ENCODE results near the gene CYP2C8. TPM values are rescaled to one million over a fixed set of nuclear protein-coding genes. Genes with fewer than 3 reads are reported as not detected.

Gene CYP2C8
- total and polyA plus RNA-seq, 2 donors (not counting 3 experiments of a cell fraction or from before 2014, with no cell fraction given) = 0.06 TPM; not detected in 1

GRCh38 chr10:95049919-95050318 lies 19.4 kb downstream of the CYP2C8 start:
- no peak for FAIRE-seq

More at GRCh38 chr10:95049919-95050318, 19.4 kb downstream of the CYP2C8 start:
- no peak overlapping the region for H2AFZ ChIP-seq (ENCODE audit: low read depth, low read length)
- H3K4me1 ChIP-seq (ENCODE audit: control insufficient read depth, extremely low read depth, insufficient read depth, low read length) = no peaks in the 10 kb centered on the region
- H3K4me3 ChIP-seq (replicated peaks in 1 of 3; ENCODE audit: insufficient read depth in 1 of 3, low read depth in 1 of 3, low read length in 3 of 3) = no peak overlapping the region
- H3K9me1 ChIP-seq (replicated peaks; ENCODE audit: control insufficient read depth, extremely low read depth, insufficient read depth, low read length) = no peaks in the 10 kb centered on the region
- no peak for DNase-seq (ENCODE audit: low read depth, low spot score)
- ChIA-PET POLR2A (no interaction called here), CTCF (no interaction called here)
- H3K79me2 ChIP-seq (ENCODE audit: control insufficient read depth, insufficient read depth, low read length) = no peaks in the 10 kb centered on the region
- intact Hi-C loops (cut with micrococcal nuclease) (no loop called here), dilution Hi-C loops (cut with MboI; ENCODE audit: extremely low pct_ligation_motif_present, low sequenced_read_pairs) (no loop called here)
- no TSS peak for BruUV-seq (replicated peaks)
- H3K36me3 ChIP-seq (ENCODE audit: control insufficient read depth in 2 of 2, extremely low read depth in 1 of 2, insufficient read depth in 2 of 2, low read length in 2 of 2) = no peaks in the 10 kb centered on the region
- H3K27ac ChIP-seq (ENCODE audit: insufficient read depth, low read depth, low read length) = no peak overlapping the region
- no peak overlapping the region for H3K4me2 ChIP-seq (ENCODE audit: insufficient read depth, low read length)
- TF ChIP-seq GATA2 (IDR thresholded peaks at IDR 0.05; ENCODE audit: insufficient read depth, insufficient read length, low read depth, low read length) (no peak), FOS (IDR thresholded peaks at IDR 0.05; ENCODE audit: borderline replicate concordance, insufficient read depth, low read length) (no peak), EZH2 (IDR thresholded peaks at IDR 0.05; ENCODE audit: borderline replicate concordance, low read depth, low read length, severe bottlenecking) (no peak), POLR2A (IDR thresholded peaks at IDR 0.05; ENCODE audit: low read depth, low read length) (no peak), MYC (IDR thresholded peaks at IDR 0.05; ENCODE audit: low read depth, low read length) (no peak), MAX (IDR thresholded peaks at IDR 0.05; ENCODE audit: insufficient read depth, insufficient read length) (no peak), POLR2AphosphoS5 (IDR thresholded peaks at IDR 0.05; ENCODE audit: insufficient read depth, low read depth, low read length) (no peak), JUN (IDR thresholded peaks at IDR 0.05; ENCODE audit: borderline replicate concordance, insufficient read depth, insufficient read length, low read depth) (no peak)
- TF ChIP-seq, protein P1, sequence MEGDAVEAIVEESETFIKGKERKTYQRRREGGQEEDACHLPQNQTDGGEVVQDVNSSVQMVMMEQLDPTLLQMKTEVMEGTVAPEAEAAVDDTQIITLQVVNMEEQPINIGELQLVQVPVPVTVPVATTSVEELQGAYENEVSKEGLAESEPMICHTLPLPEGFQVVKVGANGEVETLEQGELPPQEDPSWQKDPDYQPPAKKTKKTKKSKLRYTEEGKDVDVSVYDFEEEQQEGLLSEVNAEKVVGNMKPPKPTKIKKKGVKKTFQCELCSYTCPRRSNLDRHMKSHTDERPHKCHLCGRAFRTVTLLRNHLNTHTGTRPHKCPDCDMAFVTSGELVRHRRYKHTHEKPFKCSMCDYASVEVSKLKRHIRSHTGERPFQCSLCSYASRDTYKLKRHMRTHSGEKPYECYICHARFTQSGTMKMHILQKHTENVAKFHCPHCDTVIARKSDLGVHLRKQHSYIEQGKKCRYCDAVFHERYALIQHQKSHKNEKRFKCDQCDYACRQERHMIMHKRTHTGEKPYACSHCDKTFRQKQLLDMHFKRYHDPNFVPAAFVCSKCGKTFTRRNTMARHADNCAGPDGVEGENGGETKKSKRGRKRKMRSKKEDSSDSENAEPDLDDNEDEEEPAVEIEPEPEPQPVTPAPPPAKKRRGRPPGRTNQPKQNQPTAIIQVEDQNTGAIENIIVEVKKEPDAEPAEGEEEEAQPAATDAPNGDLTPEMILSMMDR (IDR thresholded peaks at IDR 0.05; ENCODE audit: extremely low read depth in 1 of 2, insufficient read depth in 1 of 2, low read depth in 1 of 2, low read length in 2 of 2) = no peak
- no peaks in the 10 kb centered on the region for H3K9me3 ChIP-seq (replicated peaks; ENCODE audit: control insufficient read depth, insufficient read depth, low read length)
- H3K9ac ChIP-seq (replicated peaks; ENCODE audit: extremely low read depth, insufficient read depth, low read length) = no peak overlapping the region
- no peaks in the 10 kb centered on the region for H4K20me1 ChIP-seq (replicated peaks; ENCODE audit: control insufficient read depth, extremely low read depth, insufficient read depth, low read length)
- H3K27me3 ChIP-seq (ENCODE audit: control insufficient read depth in 2 of 2, insufficient read depth in 2 of 2, low read length in 2 of 2) = no peaks in the 10 kb centered on the region
